Caki2 (cell line): ENCODE data around the gene FYN. TPM values are rescaled to one million over a fixed set of nuclear protein-coding genes. Genes with fewer than 3 reads are reported as not detected.
"Not testable (repeated sequence)": the region's sequence is repeated elsewhere in the genome, so short reads cannot be mapped to it uniquely, and the experiment has no call there.

ENCODE experiments used
- DNase-seq: peaks from one replicate; pipeline ENCODE4 v3.0.0-alpha.2; 2015; ENCODE audit warnings: low read depth
- in situ Hi-C: cut with HindIII; loops from 2 replicates; pipeline ENCODE4 v1.10.0; 2016; ENCODE audit warnings: low sequenced_read_pairs, low pct_unique_long_range_greater_than_20kb, mixed read lengths
- total RNA-seq: library from RNA; depleted of rRNA; stranded (reverse); fragments of >200 nt; shearing (Covaris generic); gene quantifications from 2 replicates; pipeline ENCODE4 v1.2.3, GENCODE V29; 2014; ENCODE audit warnings: low replicate concordance

Gene FYN
- total RNA-seq, 1 experiment from 2014 or later = not detected

DNA sequence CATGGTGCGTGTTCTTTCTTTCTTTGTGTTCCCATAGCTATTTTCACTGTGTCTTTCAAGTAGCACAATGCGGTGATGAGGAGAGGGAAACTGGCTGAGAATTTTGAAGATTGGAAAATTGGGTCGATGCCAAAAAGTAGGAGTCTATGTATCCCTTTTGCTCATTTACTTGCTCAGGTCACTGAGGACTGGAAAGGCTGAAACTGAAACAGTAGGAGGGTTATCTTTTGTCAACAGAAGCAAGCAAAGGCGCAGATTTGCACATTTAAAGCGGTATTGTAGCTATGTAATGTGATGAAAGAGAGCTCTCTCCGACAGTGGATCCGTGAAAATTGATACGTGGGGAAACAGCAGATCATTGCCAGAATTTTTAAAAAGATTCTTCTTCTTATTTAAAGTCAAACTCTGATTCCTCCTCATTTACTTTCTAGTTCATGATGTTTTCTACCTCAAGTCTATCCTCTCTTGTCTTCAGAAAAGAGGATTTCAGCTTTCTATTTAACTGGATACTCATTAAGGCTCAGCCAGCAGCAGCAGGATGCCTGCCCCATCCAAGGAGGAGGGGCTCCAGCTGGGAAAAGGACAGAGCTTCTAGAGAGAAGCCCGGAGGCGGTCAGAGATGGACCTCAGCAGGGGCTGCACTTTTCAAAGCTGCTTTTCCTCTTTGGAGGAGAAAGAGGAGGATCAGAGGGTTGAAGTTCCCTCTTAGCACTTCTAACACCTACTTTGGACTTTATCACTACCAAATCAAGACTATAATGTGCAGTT lies 15.9 kb upstream of the FYN start:
- in situ Hi-C loops = no loop called here

DNA sequence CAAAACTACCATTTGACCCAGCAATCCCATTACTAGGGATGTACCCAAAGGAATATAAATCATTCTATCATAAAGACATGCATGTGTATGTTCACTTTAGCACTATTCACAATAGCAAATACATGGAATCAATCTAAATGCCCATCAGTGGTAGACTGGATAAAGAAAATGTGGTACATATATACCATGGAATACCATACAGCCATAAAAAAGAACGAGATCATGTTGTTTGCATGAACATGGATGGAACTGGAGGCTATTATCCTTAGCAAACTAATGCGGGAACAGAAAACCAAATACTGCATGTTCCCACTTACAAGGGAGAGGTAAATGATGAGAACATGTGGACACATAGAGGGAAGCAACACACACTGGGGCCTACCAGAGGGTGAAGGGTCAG lies 13.5 kb upstream of the FYN start:
- in situ Hi-C loops, DNase-seq: not testable (repeated sequence)

More for the DNA sequence above, 15.9 kb upstream of the FYN start:
- DNase-seq = no peak

DNA sequence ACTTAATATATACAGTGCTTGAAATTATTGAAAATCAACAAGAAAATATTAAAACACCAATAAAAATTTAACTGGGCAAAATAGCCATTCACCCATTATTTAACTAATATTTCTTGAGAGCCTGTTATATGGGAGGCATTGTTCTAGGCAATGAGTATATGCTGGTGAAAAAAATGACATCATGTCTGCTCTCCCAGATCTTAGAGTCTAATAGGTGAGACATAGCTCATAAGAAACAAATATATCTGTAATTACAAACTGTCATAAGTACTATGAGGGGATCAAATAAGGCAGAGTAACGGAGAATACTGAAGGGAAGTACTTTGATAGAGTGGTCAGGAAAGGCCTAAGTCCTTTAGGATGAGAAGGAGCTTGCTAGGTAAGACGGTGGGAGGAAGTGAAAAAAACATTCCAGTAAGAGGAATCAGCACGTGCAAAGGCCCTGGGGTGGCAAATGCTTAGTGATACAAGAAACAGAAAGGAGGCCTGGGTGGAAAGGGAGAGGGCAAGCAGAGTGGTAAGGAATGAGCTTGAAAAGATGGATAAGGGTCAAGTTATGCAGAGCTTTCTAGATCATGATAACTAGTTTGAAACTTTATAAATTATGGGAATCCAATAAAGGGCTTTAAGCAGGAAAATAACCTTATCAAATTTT lies 12.2 kb upstream of the FYN start:
- no peak for DNase-seq
- in situ Hi-C loops = no loop called here

DNA sequence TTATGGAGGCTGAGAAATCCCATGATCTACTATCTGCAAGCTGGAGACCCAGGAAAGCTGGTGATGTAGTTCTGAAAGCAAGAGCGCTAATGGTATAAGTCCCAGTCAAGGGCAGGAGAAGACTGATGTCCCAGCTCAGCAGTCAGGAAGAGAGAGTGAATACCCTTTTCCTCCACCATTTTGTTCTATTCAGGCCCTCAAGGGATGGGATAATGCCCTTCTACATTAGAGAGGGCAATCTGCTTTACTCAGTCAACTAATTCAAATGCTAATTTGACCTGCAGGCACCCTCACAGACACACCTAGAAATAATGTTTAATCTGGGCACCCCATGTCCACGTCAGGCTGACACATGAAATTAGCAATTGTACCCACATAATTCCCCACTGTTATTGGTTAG lies 10.8 kb upstream of the FYN start:
- in situ Hi-C loops = no loop called here
- DNase-seq = no peak

DNA sequence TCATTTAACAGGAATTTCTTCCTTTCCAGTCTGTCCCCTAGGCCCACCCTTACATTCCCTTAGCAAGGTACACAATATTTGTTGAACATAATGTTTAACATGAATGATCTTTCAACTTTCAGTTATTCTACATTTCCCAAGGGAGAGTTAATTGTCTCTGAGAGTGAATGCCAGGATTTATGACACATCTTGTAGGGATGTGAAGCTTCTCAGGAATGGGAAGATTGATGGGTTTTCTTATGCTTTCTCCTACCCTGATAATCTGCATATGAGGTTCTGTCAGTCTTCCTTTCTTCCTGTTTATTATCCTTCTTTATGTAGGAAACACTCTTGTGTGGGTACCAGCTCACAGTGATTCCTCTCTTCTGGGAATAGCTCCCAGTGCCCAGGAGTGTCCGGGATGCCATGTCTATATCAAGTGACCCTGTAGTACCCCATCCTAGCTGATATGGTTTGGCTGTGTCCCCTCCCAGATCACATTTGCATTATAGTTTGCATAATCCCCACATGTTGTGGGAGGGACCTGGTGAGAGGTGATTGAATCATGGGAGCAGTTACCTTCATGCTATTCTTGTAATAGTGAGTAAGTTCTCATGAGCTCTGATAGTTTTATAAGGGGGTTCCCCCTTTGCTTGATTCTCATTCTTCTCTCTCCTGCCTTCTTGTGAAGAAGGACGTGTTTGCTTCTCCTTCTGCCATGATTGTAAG lies 7.1 kb upstream of the FYN start:
- in situ Hi-C loops = no loop called here
- no peak for DNase-seq

DNA sequence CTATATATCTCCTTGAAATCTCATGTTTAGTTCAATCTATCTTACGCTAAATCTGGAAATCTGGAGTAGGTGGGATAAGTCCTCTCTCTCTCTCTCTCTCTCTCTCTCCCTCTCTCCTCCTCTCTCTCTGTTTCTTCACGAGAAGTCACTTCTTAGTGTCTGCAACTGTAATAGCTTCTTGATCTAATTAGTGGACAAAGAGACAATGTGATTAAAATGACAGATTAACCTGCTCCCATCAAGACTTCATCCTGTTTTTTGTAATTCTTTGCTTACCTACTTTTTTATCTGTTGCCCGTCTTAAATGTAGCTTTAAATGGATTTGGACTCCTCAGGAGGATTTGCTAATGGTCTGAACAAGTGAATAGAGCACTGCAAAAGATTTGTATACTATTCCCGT lies 2.5 kb upstream of the FYN start:
- no peak for DNase-seq
- in situ Hi-C loops = no loop called here

DNA sequence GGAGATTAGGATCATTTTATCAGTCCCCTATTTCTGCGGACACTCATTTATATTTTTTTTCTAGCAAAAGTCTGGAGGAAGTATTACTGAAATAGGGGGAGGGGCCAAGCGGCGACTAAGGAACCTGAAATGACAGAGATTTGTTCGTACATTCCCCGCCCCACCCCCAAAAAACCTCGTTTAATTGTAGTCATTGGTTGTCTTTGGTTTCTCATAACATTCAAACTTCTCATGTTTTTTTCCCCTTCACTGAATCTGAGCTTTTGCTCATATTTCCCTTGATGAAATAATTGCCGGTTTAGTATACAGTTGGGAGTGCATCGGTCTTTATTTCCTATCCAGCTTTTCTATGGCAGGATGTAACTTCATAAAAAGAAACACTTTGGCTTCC lies 768 bp upstream of the FYN start:
- DNase-seq = no peak
- in situ Hi-C loops = no loop called here

DNA sequence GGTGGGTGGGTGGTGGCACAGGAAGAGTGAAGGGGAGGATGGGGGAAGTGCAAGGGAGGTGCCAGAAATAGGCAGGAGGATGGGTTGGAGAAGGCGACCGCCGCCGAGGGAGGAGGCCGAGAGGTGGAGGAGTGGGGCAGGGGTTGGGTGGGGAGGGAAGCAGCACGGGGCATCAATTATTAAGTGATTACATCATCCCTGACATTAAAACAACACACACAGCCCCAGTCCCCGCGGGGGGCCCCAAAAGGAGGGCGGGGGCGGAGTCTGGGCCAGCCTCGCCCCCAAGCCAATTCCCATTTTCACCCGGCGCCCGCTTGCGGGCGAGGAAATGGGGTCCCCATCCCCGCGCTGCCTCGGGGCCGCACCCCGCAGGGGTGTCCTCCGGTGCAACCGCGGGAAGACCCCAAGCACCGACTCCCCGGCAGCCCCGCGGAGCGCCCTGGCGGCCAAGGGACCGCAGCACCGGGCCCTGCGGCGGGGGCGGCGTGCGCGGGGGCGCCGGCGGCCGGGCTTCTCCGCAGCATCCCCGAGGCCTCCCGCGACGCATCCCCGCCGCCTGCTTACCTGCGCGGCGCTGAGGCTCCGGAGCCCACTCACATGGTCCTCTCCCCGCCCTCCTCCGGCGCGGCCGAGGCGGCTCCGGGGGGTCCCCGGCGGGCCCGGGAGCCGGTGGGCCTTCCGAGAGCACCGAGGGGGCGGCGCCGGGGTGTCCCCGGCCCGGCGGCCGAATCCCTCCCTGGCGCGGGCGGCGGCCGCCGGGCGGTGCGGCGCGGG lies 663 bp downstream of the FYN start:
- DNase-seq = no peak
- in situ Hi-C loops = no loop called here

DNA sequence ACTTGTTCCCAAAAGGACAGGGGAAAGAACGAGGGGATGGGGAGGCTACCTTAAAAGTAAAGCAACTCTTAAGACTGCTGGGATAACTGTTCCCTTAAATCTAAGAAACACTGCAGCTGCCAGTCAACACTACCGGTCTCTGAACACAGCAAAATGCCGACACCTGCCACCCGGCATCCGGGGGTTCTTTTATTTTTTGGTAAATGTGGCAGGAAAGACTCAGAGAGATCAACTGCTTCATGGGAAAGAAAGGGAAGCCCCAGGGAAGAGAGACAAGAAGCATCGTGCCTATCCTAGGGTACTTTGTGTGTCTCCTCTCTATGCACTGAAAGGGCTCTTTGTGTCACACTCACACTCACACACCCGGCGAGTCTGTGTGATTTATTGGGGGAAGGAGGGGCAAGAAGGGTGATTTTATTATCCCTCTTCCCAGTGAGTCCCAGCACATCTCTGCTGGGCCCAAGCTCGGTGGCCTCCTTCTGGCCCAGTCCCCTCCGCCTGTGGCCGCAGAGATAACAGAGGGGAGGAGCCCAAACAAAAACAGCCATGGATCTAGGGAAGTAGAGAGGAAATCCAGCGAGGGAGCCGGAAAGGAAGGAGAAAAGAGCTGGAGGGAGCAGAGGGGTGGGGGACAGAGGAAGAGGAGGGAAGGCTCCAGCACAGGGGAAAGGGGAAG lies 1.4 kb downstream of the FYN start:
- in situ Hi-C loops = no loop called here
- no peak for DNase-seq

DNA sequence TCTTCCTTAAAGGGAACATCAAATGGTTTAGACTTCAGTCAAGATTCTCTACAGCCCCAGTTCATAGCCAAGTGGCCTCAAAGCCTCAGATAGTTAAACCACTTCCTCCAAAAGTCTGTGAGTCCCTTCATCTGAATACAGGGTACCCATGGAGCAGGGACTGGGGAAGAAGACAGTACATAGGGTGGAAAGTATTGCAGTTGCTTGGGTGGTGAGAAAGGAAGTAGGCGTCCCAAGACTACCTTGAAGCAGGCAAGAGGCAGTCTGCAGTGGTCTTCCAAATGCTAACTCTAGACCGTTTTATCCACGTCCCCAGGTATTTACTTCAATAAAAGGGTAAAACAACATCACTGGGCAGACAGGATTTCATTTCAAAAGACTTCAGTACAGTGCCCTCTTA lies 2.0 kb downstream of the FYN start:
- in situ Hi-C loops = no loop called here
- DNase-seq = no peak

DNA sequence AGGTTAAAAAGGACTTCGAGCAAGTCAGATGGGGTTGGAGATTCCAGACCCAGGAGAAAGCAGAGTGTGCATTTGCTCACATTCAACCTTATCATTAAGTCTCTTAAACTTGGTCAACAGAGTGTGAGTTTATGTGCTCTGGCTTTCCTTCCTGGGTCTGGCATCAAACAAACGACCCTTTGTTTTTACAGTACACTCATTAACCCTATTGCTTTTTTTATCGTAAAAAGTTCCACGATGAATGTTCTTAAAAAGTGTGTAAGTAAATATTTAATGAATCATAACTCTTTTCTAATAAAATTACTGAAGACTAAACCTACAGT lies 2.5 kb downstream of the FYN start:
- in situ Hi-C loops = no loop called here
- DNase-seq = no peak

DNA sequence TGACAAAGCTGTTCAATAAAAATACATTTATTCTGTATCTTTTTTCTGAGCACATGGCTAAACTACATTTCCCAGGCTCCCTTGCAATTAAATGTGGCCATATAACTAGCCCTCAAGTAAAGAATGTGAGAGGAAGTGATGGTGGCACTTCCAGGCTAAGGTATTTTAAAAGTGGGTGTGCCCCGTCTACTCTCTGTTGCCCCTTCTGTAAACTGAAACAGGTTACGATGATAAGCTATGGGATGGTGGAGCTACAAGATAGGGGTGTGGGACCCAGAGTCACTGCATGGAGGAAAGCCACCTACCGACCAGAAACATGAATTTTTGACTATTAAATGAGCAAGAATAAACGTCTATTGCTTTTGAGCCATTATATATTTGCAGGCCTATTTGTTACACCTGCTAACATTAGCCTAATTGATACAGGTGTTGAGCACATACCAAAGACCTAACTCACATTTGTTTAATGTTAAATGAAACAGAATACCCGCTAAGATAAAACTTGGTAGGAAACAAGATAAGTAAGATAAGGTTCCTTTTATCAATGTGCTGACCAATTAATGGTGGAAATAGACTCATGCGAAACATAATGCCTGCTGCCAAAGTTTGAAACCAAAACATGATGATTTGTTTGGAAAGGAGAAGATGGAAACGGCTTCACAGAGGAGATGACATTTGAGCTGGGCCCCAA lies 3.1 kb downstream of the FYN start:
- DNase-seq = no peak
- in situ Hi-C loops = no loop called here

DNA sequence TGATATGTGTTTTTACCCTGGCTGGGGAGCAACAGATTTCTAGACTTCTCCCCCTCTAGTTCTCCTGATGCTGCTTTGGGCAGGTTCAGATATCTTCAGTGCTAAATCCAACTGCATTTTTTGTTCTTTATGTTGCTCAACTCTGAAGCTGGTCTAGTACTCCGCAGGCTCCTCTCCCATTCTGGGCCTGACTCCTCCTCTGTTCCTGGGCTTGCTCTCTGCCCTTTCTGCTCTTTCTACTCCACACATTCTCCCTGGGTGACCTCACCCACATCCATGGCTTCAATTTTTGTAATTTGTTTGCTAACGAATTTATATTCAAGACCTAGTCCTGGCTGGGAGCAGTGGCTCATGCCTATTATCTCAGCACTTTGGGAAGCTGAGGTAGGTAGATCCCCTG lies 6.4 kb downstream of the FYN start:
- DNase-seq = no peak
- in situ Hi-C loops = no loop called here

DNA sequence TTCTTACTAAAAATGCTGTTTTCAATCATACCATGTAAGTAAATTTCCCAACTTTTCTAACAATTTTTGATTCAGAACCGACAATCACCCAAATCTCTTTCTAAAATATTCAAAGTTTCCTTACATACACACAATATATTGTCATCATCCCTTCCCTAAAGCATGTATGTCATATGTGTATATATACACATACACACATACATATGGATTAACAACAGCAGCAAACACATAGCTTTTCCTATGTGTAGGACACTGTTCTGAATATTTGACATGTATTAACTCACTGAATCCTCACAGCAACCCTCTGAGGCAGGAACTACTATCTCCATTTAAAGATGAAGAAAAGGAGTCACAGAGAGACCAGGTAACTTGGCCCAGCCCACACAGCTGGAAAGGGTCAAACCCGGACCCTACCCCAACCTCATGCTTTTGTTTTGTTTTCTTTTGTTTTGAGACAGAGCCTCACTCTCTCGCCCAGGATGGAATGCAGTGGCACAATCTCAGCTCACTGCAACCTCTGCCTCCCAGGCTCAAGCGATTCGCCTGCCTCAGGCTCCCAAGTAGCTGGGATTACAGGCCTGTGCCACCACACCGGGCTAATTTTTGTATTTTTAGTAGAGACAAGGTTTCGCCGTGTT lies 7.2 kb downstream of the FYN start:
- in situ Hi-C loops = no loop called here

DNA sequence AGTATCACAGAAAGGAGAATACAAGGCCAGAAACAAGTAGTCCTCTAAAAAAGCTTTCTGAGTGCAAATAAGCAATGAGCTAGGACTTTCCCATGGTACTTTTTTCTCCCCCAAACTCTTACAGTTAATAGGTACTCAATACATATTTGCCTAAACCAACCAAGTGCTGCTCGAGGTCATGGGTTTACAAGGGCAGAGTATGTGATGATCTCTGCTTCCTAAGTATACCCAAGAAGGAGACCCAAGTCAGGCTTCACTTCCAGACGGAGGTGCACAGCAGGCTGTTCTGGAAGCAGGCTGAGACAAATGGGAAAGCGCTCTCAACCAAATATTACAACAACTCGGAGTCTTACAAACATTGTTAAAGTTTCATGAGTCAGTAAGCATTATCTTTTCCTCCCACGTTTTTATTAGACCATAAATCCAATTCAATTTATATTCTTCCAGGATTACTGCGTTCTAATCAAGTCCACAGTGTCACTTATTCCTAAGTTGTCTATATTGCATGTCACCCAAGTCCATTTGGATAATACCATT lies 8.1 kb downstream of the FYN start:
- in situ Hi-C loops = no loop called here

More for the DNA sequence above, 7.2 kb downstream of the FYN start:
- no peak for DNase-seq

DNA sequence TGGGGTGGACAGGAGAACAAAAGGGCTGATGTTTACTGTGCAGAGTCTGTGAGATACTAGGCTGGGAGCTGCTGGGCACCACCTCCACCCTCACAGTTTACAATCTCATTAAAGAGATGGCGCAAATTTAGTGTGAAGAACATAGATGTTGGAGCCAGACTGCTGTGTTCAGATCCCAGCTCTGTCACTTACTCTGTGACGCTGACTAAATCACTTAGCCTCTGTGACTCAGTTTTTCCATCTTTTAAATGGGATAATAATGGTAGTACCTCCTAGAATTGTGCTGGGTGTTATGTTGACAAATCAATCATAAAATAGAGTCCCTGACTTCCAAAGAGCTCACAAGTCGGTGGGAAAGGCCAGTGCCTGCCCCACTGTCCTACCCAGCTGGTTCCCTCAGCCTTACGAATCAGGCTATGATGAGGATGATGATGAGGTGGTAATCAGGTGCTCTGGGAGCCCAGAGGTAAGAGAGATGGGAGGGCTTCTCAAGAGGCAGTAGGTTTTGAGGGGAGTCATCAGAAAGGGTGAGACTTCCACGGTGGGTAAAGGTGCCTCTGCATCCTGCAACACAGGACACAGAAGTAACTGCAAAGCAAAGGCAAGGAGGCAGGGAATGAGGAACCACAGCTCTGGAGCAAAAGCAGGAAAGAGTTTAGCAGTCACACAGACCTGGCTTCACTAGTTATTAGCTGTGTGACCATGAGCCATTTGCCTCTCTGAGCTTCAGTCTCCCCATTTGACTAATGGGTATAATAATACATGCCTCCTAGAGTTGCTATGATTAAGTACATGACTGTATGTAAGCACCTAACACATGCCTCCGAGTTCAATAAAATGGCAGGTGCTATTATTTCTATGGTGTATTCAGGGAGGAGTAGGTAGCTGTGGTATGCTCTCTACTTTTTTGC lies 8.9 kb downstream of the FYN start:
- in situ Hi-C loops = no loop called here
- DNase-seq = no peak

More for the DNA sequence above, 8.1 kb downstream of the FYN start:
- DNase-seq = no peak
